GM12891 (cell line): ENCODE results near the gene CYP27A1.

Experiments used
- POLR2A ChIP-seq: IDR thresholded peaks from 2 replicates; pipeline ENCODE4 v1.6.1; 2011; ENCODE audit warnings: low read depth, low read length, control low read depth
- POLR2AphosphoS5 ChIP-seq: IDR thresholded peaks from 2 replicates; pipeline ENCODE4 v1.6.1; 2011; ENCODE audit warnings: low read depth, low read length, control low read depth
- POU2F2 ChIP-seq: IDR thresholded peaks from 2 replicates; pipeline ENCODE4 v1.6.1; 2011; ENCODE audit warnings: low read depth, mild to moderate bottlenecking, control low read depth, low read length, moderate library complexity
- TAF1 ChIP-seq: IDR thresholded peaks from 2 replicates; pipeline ENCODE4 v1.6.1; 2011; ENCODE audit warnings: low read depth, low read length, control low read depth

- TF ChIP-seq POLR2A (no peak), POLR2AphosphoS5 (no peak), POU2F2 (no peak), TAF1 (no peak)
Measured at GRCh38 chr2:218748741-218749441, 33.1 kb upstream of the CYP27A1 start.
